ENCODE data around the gene SIGLEC11. TPM values are rescaled to one million over a fixed set of nuclear protein-coding genes. Genes with fewer than 3 reads are reported as not detected.

SIGLEC11 gene
- total and polyA plus RNA-seq, 2 donors (not counting 3 experiments of a cell fraction or from before 2014, with no cell fraction given) = not detected

DNA sequence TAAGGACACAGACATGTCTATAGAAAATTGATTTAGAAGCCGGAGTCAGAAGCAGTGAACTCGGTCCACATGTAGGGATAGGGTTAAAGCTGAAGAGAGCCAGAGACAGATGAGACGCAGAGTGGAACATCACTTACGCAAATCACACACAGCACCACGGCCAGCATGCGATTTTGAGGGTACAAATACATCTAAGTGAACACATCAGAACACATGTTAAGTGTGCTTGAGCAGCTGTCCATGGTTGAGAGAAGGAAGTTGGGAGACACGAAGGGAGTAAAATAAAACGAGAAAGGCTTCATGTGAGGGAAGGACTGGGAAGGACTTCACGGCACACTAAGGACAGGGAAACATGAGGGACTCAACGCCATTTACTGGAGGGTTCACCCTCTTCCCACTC lies 25.4 kb upstream of the SIGLEC11 start:
- H2AFZ ChIP-seq (ENCODE audit: low read depth, low read length) = no peak overlapping the region
- intact Hi-C loops (cut with micrococcal nuclease) (no loop called here), dilution Hi-C loops (cut with MboI; ENCODE audit: extremely low pct_ligation_motif_present, low sequenced_read_pairs) (no loop called here)
- no peak overlapping the region for H3K4me3 ChIP-seq (replicated peaks in 1 of 3; ENCODE audit: insufficient read depth in 1 of 3, low read depth in 1 of 3, low read length in 3 of 3)
- ChIA-PET POLR2A (no interaction called here), CTCF (interaction anchor here (1.1 to 2.2 kb wide), 4 partner anchors 11 to 50 kb away, joined by 3 to 8 read pairs (median 5); no protein-coding TSS in a partner anchor)
- H3K79me2 ChIP-seq (ENCODE audit: control insufficient read depth, insufficient read depth, low read length) = no peaks in the 10 kb centered on the region
- H3K9ac ChIP-seq (replicated peaks; ENCODE audit: extremely low read depth, insufficient read depth, low read length) = no peak overlapping the region
- TF ChIP-seq GATA2 (IDR thresholded peaks at IDR 0.05; ENCODE audit: insufficient read depth, insufficient read length, low read depth, low read length) = no peak
- no peak for TF ChIP-seq POLR2AphosphoS5 (IDR thresholded peaks at IDR 0.05; ENCODE audit: insufficient read depth, low read depth, low read length)
- TF ChIP-seq MYC (IDR thresholded peaks at IDR 0.05; ENCODE audit: low read depth, low read length) = no peak
- TF ChIP-seq JUN (IDR thresholded peaks at IDR 0.05; ENCODE audit: borderline replicate concordance, insufficient read depth, insufficient read length, low read depth) = no peak
- no peak for TF ChIP-seq EZH2 (IDR thresholded peaks at IDR 0.05; ENCODE audit: borderline replicate concordance, low read depth, low read length, severe bottlenecking)
- TF ChIP-seq, protein P1, sequence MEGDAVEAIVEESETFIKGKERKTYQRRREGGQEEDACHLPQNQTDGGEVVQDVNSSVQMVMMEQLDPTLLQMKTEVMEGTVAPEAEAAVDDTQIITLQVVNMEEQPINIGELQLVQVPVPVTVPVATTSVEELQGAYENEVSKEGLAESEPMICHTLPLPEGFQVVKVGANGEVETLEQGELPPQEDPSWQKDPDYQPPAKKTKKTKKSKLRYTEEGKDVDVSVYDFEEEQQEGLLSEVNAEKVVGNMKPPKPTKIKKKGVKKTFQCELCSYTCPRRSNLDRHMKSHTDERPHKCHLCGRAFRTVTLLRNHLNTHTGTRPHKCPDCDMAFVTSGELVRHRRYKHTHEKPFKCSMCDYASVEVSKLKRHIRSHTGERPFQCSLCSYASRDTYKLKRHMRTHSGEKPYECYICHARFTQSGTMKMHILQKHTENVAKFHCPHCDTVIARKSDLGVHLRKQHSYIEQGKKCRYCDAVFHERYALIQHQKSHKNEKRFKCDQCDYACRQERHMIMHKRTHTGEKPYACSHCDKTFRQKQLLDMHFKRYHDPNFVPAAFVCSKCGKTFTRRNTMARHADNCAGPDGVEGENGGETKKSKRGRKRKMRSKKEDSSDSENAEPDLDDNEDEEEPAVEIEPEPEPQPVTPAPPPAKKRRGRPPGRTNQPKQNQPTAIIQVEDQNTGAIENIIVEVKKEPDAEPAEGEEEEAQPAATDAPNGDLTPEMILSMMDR (IDR thresholded peaks at IDR 0.05; ENCODE audit: extremely low read depth in 1 of 2, insufficient read depth in 1 of 2, low read depth in 1 of 2, low read length in 2 of 2) = no peak
- no peak for TF ChIP-seq POLR2A (IDR thresholded peaks at IDR 0.05; ENCODE audit: low read depth, low read length)
- TF ChIP-seq FOS (IDR thresholded peaks at IDR 0.05; ENCODE audit: borderline replicate concordance, insufficient read depth, low read length) = no peak
- TF ChIP-seq, protein P2, sequence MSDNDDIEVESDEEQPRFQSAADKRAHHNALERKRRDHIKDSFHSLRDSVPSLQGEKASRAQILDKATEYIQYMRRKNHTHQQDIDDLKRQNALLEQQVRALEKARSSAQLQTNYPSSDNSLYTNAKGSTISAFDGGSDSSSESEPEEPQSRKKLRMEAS (IDR thresholded peaks at IDR 0.05; ENCODE audit: insufficient read depth, insufficient read length) = no peak
- no peak overlapping the region for H3K4me2 ChIP-seq (ENCODE audit: insufficient read depth, low read length)
- no peak for DNase-seq (ENCODE audit: low read depth, low spot score)
- H3K36me3 ChIP-seq (ENCODE audit: control insufficient read depth in 2 of 2, extremely low read depth in 1 of 2, insufficient read depth in 2 of 2, low read length in 2 of 2) = peaks cover 0 to 5% of the 10 kb centered on the region in 2 experiments
- H3K9me3 ChIP-seq (replicated peaks; ENCODE audit: control insufficient read depth, insufficient read depth, low read length) = no peaks in the 10 kb centered on the region
- no peak for FAIRE-seq
- H3K27me3 ChIP-seq (ENCODE audit: control insufficient read depth in 2 of 2, insufficient read depth in 2 of 2, low read length in 2 of 2) = no peaks in the 10 kb centered on the region
- H3K4me1 ChIP-seq (ENCODE audit: control insufficient read depth, extremely low read depth, insufficient read depth, low read length) = no peaks in the 10 kb centered on the region
- H3K9me1 ChIP-seq (replicated peaks; ENCODE audit: control insufficient read depth, extremely low read depth, insufficient read depth, low read length) = no peaks in the 10 kb centered on the region
- no TSS peak for BruUV-seq (replicated peaks)
- no peaks in the 10 kb centered on the region for H4K20me1 ChIP-seq (replicated peaks; ENCODE audit: control insufficient read depth, extremely low read depth, insufficient read depth, low read length)
- no peak overlapping the region for H3K27ac ChIP-seq (ENCODE audit: insufficient read depth, low read depth, low read length)

Measured in endothelial cell of umbilical vein (primary cell).